Measurements from ENCODE around the gene ENOX2. TPM values are rescaled to one million over a fixed set of nuclear protein-coding genes. Genes with fewer than 3 reads are reported as not detected.

Gene ENOX2
- polyA plus RNA-seq, 12 donors = 11.3 to 20.6 (median 15.7) TPM; not detected in 1

GRCh38 chrX:130705591-130705990 is 197.4 kb downstream of the ENOX2 start:
- DNase-seq = no peak

DNA sequence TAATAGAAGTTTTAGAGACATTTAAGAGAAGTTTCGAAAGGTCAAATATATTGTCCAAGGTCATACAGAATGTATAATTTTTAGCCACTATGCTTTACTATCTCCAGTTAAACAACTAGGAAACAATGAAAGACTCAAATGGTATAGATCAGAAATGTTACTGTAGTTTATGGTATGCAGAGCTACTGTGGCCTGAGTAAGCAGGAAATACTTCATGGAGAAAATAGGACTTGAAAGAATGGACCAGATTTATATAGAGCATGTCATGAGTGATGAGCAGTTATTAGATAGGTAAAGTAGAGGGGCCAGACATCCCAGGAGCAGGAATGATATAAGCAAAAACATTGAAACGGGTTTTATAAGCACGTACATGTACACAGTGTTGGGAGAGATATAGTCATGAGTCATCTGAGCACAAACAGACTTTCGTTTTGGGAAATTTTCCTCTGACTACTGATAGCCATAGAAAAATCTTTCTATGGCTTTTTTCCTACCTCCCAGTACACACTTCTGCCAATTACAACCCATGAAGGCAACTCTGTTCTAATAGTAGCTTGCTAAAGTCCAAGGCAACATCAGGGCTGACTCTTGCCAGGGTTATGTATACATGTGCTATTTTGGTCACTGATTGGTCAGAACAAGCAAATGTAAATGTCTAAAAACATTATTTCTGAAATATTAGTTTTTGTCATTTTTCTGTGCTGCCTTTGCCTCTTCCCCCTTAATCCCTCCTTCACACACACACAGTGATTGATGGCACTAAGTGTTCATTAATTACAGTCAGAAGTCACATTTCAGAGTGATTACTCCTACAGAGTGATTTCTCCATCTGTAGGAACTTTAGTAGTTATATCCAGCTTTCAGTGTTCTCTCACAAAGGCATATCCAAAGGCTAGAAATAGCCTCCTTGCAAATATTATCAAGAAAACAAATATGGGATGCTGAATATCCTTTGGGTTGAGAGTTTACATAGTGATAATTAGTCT is 198.7 kb downstream of the ENOX2 start:
- no peak for DNase-seq

GRCh38 chrX:130702867-130703707 is 199.9 kb downstream of the ENOX2 start:
- DNase-seq = no peak

- DNase-seq = no peak
These were observed 202.4 kb downstream of the ENOX2 start for GRCh38 chrX:130700629-130701028.

GRCh38 chrX:130699618-130700017 is 203.4 kb downstream of the ENOX2 start:
- no peak for DNase-seq

- no peak for DNase-seq
These were observed 206.5 kb downstream of the ENOX2 start for GRCh38 chrX:130696542-130696941.

GRCh38 chrX:130695931-130696330 is 207.1 kb downstream of the ENOX2 start:
- no peak for DNase-seq

DNA sequence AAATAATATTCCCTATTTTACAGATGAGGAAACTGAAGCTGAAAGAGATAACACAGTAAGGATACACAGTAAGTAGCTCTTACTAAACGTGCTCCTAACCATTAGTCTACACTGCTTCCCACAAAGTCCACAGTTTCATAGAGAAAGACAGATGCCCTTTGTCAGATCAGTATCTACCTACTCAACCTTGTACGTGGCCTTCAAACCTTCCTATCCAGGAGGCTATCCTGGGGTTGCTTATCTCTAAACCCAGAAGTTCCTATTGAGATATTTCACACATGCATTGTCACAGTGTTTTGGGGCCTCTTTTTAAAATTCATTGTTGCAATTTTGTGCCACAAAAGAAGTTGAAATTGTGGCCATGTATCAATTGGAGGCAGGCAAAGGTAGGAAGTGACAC is 208.0 kb downstream of the ENOX2 start:
- no peak for DNase-seq

GRCh38 chrX:130691576-130691975 is 211.4 kb downstream of the ENOX2 start:
- DNase-seq = no peak

DNA sequence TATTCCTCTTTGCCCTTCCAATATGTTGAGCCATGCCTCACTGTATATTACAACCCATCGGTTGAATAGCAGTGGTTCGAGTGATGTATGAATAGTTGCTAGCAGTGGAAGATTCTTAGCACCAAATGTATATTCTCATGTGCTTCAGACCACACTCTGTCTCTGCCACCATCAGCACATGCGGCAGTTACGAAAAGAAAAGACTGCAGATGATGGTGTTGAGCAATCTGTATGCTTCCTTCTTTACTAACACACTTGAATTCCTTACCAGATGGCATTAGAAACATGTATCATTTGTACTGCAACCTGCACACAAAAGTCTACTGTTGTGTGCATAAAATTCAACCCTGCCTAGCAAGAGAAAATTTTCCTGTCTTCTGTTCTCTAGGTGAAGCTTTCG is 214.6 kb downstream of the ENOX2 start:
- no peak for DNase-seq

GRCh38 chrX:130682990-130683389 is 220.0 kb downstream of the ENOX2 start:
- no peak for DNase-seq

GRCh38 chrX:130680164-130681035 is 222.6 kb downstream of the ENOX2 start:
- DNase-seq = no peak

- DNase-seq = no peak
These were observed 226.1 kb downstream of the ENOX2 start for GRCh38 chrX:130676861-130677260.

- no peak for DNase-seq
These were observed 230.8 kb downstream of the ENOX2 start for GRCh38 chrX:130672214-130672613.

DNA sequence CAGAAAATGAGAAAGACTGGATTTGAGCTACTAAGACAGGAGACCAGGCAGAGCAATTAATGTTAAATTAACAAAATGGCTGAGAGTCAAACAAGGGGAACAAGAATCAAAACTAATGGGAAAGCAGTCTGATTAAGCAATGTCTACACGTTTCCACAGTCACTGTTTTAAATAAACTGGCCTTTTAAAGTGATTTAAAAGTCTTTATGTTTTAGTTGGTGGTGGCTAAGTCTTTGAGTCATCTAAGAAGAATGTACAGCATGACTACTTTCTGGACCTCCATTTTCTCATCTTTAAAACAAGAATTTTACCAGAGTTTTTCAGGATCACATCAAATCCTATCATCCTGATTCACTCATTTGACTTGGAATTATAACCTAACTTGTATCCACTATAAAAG is 233.8 kb downstream of the ENOX2 start:
- DNase-seq = no peak

DNA sequence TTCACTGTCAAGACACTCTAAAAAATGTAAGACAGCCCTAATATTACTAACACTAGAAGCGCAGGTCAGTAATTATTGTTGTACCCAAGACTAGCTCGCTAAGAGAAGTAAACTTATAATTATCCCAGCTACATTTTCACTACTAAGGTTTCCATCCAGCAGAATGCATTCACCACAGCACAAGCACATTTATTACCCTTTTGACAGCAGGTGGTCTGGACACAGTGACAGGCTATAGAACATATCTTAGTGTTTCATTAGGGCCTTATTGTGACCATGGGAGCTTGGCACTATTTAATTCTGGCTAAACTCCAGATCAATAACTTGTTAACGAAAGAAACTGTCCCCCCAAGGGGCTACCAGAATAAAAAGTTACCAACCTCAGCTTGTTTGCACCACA is 237.7 kb downstream of the ENOX2 start:
- DNase-seq = no peak

DNA sequence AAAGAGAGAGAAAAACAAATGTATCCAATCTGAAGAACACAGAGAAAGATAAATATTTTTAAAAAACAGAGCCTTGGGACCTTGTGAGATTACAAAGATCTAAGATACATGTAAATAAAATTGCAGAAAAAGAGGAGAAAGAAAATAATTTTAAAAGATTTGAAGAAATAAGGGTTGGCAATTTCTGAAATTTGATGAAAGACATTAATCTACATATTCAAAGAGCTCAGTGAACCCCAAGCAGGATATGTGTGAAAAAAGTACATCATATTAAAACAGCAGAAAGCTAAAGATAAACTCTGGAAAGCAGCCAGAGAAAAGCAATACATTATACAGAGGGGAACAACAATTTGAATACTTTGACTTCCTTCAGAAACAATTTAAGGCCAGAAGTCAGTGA is 244.7 kb downstream of the ENOX2 start:
- DNase-seq = no peak

- peak; percentile 23 for DNase-seq
These were observed 248.5 kb downstream of the ENOX2 start for GRCh38 chrX:130654409-130654950.

DNA sequence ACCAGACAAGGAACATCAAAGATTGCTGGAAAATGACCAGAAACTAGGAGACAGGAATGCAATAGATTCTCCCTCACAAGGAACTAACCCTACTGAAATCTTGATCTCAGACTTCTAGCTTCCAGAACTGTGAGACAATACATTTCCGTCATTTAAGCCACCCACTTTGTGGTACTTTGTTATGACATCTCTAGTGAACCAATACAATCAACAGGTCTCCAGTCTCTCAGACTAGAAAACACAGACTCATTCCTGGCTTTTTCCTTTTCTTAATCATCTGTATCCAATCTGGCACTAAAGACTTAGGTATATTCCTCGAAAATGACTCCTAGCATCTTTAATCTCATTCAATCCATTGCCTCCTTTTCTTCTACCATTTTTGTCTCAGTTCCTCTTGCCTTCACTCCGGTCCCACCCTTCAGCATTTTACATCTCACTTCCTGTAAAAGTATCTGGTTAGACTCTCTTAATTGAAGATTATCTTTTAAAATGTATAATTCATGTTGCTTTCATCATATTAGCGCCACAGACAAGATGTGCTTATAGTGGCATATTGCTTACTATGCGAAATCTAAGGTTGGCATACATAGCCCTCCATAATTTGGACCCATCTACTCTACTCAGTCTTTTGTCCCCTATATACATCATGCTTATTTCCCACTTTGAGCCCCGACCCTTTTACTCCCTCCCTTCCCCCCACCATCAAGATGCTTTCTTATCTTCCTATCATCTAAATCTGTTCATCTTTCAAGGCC is 250.0 kb downstream of the ENOX2 start:
- no peak for DNase-seq

DNA sequence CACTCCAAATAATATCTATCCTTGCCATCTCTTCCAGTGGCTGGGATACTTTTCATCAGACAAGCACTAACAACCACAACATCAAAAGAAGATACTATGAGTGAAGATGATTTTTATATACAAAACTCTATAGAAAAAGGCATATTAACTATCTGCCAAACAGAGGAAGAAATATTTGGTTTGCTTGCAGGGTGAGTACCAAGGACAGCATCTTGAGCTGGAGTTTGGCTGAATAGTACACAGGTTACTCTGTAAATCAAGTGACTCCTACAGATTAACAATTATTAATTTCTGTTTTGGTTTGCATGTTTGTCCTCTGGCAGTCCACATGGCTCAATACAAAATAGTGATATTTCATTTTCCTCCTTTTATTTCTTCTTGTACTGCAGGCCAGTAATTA is 253.3 kb downstream of the ENOX2 start:
- DNase-seq = no peak

- no peak for DNase-seq
These were observed 255.5 kb downstream of the ENOX2 start for GRCh38 chrX:130647468-130647867.

Measured in muscle of arm (tissue), 12 donors.